Activated CD8-positive, alpha-beta memory T cell treated with anti-CD3 and anti-CD28 coated beads for 4 hours (primary cell): ENCODE measurements around the gene IP6K1.
A peak's percentile ranks its signal among the peaks of the same experiment; 100 is the strongest.
"Not testable (repeated sequence)": the region's sequence is repeated elsewhere in the genome, so short reads cannot be mapped to it uniquely, and the experiment has no call there.

Experiments
- DNase-seq, 2 donors: peaks; one replicate each; pipeline ENCODE4 v3.0.0-alpha.2; 2020; ENCODE audit warnings: low read depth in 2 of 2

Gene IP6K1

DNA sequence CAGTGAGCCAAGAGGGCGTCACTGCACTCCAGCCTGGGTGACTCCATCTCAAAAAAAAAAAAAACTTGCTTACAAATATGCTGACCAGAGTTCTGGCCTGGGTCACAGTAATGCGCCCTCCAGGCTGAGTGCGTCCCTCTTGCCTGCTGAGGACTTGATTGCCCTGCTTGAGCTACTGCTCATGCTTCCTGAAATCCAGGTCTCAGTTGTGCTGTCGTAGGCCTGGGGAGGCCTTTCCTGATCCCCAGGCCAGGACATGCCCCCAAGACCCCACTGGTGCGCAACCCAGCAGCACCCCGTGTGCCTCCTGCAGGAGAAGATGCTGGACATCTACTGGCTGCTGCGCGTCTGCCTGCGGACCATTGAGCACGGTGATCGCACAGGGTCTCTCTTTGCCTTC, 74.2 kb downstream of the IP6K1 start:
- no peak for DNase-seq

DNA sequence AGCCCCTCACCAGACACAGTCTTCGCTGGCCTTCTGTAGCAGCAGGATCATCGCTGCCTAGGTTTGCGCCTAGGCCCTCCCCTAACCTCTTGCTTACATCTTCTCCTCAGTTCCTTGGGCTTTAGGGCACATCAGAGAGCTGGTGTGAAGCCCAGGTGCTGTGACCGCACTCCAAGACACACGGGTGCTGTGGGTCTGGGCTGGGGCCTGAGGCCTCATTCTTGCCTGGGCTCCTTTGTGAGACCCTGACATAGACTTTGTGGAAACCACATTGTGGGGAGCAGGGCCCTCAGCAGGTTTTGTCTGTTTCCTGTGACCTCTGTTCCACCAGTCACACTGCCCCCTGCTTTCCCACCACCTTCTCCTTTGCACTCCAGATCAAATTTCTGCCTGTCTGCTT, 74.9 kb downstream of the IP6K1 start:
- no peak for DNase-seq

DNA sequence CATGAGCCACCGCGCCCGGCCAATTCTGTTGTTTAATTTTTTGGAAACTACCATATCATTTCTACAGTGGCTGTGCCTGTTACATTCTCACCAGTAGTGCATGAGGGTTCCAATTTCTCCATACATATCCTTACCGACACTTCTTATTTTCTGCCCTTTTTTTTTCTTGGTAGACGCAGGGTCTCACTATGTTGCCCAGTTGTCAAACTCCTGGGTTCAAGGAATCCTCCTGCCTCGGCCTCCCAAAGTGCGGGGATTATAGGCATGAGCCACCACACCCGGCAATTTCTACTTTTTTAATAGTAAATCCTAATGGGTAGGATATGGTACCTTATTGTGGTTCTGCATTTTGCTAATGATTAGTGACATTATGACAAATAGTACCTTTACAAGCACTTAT, 76.5 kb downstream of the IP6K1 start:
- DNase-seq, result no peak

DNA sequence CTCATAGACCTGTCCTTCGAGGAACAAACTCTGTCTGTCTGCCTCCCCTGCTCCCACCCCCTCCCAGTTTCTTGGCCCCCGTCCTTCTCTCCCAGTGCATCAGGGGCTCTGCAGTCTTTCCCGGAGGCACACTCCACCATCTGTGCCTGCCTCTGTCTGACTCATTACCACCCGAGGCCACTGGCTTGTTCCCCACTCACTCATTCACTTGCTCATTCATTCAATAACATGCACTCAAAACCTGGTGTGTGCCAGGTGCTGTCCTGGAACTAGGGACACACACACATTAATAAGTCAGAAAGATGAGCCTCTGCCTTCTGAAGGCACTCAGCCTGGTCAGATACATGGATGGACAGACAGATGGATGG, 79.2 kb downstream of the IP6K1 start:
- DNase-seq, result no peak

GRCh38 chr3:49706456-49707112, 79.8 kb downstream of the IP6K1 start:
- no peak for DNase-seq

GRCh38 chr3:49705390-49705960, 80.9 kb downstream of the IP6K1 start:
- DNase-seq, result no peak

- no peak for DNase-seq
Measured at GRCh38 chr3:49704629-49705028, 81.7 kb downstream of the IP6K1 start.

DNA sequence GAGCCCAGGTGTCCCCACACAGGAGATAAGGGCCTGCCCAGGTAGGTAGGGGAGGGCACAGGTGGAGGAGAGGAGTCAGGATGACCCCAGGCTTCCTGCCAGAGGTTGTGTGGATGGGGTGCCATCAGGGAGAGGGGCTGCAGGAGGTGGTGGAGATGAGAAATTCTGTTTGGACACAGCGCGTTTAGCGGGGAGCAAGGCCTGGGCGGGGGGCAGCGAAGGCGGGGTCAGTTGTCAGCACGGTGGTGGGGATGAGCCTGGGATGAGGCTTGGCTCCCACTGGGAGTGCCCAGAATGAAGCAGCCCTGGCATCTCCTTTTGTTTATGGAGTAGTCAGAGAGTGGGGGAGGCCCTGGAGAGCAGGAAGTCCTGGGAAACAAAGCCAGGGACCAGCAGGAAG, 82.4 kb downstream of the IP6K1 start:
- DNase-seq, result no peak

- peak in 1 of 2 donors; percentile 35 for DNase-seq
Measured at GRCh38 chr3:49703443-49703927, 82.9 kb downstream of the IP6K1 start.

DNA sequence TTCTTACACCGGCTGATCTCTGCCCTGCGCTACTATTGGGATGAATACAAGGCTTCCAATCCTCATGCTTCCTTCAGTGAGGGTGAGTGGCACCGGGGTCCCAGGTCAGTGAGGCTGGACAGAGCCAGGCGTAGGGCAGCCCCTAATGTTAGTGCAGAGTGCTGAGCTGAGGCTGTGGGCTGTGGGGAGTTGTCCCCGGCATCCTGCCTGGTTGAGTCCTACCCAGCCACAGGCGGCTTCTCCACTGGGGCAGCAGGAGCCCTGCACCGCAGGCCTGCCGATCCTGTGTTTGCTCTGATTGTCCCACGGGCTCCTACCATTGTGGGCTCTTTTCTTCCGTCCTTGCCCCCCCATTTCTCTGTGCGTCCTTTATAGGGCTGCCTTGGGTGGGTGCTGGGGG, 83.7 kb downstream of the IP6K1 start:
- no peak for DNase-seq

DNA sequence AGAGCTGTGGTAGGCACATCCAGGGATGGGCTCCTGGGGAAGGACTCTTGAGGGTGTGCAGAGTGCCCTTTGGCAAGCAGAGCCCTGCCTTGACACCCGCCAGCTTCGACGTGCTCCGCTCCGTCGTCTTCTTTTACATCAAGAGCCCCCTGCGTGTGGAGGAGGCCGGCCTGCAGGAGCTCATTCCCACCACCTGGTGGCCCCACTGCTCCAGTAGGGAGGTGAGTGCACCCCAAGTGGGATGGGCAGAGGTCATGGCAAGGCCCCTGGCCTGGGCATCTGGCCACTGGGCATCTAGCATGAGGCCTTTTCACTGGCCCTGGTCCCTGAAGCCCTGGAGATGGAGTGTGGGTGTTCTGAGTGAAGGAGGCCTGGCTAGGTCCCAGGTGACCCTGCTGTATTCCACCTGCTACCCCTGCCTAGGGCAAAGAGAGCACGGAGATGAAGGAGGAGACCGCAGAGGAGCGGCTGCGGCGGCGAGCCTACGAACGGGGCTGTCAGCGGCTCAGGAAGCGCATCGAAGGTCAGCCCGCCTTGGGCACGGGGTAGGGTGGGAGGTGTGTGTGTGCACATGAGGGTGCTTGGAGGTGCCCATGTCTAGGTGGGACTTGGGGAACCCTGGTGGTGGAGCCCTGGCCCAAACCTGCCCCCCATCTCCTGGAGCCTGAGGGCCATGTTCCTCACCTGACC, 84.8 kb downstream of the IP6K1 start:
- no peak for DNase-seq

GRCh38 chr3:49700453-49701128, 85.8 kb downstream of the IP6K1 start:
- no peak for DNase-seq

DNA sequence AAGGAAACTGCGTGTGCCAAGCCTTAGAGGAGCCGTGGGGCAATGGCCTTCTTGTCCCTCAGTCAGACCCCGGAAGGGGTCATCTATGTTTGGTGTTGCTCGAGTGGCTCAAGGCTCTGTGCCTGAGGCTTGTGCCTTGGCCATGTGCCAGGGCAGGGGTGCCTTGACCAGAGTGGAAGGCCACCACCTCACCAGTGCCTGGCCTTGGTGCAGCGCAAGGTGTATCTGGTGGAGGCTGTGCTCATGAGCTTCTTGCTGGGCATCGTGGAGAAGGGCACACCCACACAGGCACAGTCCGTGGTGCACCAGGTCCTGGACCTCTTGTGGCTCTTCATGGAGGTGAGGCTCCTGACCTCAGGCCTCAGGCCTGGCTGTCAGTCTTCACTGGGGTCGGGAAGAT, 86.3 kb downstream of the IP6K1 start:
- DNase-seq, result no peak

GRCh38 chr3:49699281-49699979, 86.9 kb downstream of the IP6K1 start:
- DNase-seq, result no peak

- not testable (repeated sequence) for DNase-seq
Measured at GRCh38 chr3:49695350-49696015, 90.9 kb downstream of the IP6K1 start.

DNA sequence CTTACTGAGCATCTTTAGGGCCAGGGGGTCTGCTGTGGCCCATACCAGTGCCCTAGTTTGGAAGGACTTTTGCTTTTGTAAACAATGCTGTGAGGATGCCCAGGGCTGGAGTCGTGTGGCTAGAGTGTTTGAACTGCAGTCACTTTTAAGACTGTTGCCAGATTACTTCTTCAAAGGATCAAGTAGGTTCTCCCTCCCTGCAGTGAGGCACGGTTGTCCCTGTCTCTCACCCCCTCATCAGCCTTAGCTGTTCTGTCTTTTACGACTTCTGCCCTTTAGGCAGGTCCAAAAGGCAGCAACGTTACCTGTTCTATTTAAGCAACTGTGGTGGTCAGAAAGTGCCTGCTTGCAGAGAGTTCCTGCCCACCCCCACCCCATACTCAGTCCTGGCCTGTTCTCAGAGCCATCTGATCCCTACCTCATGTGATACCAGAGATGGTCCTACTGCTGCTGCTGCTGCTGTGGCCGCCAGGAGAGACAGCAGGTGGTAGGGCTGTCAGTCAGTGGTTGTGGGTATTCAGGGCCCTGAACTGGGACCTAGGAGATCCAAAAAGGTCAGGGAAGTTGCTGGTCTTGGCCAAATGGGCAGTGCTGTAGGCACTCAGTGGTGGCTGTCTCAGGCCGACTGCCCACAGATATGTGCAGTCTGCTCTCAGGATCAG, 91.8 kb downstream of the IP6K1 start:
- DNase-seq, result not testable (repeated sequence)

DNA sequence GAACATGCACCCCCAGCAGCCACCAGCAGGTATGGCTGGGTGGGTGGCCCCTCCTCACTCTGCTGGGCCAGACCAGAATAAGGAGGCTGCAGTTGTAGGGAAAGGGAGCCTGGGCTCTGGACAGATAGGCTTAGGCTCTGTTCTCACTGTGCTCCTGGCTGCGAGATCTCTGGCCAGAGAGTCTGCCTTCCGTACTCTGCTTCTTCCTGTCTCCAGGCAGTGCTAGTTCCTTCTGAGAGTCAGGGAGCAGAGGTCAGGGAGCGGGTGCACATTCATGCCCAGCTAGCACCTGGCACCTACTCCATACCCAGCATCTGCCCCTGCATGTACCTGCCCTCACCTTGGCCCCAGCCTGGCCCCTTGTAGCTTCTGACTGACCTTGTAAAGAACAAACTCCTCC, 94.9 kb downstream of the IP6K1 start:
- not testable (repeated sequence) for DNase-seq

DNA sequence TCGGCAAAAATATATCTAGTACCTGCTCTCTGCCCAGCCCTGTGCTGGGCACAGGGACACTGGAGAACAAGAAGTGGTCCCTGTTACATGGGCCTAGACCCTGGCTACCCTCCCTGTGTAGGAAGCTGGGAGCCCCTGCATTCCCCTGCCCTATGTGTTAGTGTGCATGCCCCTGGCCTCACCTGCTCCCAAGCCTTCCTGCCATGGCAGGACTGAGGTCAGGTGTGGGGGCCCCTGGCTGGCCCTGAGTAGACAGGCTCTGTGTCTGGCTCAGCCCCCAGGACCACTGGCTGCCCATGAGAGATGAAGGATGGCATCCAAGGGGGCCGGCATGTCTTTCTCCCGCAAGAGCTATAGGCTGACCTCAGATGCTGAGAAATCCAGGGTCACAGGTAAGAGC, 95.5 kb downstream of the IP6K1 start:
- not testable (repeated sequence) for DNase-seq

DNA sequence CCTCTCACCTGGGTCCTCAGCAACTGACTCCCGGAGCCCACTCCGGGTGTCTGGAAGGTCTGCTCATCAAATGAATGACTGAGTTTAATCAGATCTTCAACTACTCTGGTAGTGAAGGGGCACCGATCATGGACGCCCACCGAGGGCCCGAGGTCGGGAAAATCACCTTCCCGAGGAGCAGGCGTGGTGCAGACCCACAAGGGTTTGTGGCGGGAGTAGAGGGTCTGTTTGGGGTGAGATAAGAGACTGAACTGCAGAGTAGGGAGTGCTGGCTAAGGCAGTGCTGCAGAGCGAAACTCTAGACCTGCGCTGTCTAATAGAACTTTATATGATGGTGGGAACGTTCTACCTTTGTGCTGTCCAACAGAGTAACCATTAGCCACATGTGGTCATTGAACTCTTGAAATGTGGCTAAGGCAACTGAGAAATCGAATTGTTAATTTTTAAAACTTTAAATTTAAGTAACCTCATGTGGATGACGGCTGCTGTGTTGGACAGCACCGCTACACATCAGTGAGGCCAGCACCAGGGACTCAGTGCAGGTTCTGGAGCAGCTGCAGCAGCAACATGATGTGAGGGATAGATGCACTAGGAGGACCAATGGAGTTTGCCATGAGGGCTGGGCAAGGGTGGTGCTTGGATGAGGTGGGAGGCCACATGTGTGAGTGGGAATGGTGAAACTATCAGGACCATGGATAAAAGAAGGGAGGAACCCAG, 96.3 kb downstream of the IP6K1 start:
- DNase-seq, result not testable (repeated sequence)
